Gastrocnemius medialis (tissue), 4 donors: Measurements from ENCODE around the gene EED.

Source experiments
- CTCF ChIP-seq, 5 experiments: fragments of 450-650 bp in 3 of 5; fragments of 200-600 bp in 2 of 5; sonication (generic) in 2 of 5; IDR thresholded peaks in 4 of 5; conservative IDR thresholded peaks in 1 of 5; 1 replicate in 4 of 5; 2 replicates in 1 of 5; pipeline ENCODE4 v1.5.1; 2016 to 2019; ENCODE audit warnings: antibody characterized with exemption in 5 of 5, mild to moderate bottlenecking in 3 of 5, moderate library complexity in 3 of 5
- POLR2A ChIP-seq, 2 donors: fragments of 450-650 bp; IDR thresholded peaks; one replicate each; pipeline ENCODE4 v1.6.1; 2017; ENCODE audit warnings: antibody characterized with exemption in 2 of 2, mild to moderate bottlenecking in 2 of 2, moderate library complexity in 2 of 2

DNA sequence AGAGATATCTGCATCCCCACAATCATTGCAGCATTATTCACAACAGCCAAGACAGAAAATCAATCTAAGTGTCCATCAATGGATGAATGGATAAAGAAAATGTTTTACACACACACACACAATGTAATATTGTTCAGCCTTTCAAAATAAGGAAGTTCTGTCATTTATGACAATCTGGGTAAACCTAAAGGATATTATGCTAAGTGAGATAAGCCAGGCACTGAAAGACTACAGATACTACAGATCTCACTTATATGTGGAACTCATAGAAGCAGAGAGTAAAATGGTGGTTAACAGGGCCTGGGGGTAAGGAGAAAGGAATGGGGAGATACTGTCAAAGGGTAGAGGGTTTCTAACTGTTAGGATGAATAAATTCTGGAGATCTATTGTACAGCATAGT, 36.0 kb upstream of the EED start:
- no peak for TF ChIP-seq POLR2A (IDR thresholded peaks at IDR 0.05)
- no peak for TF ChIP-seq CTCF (IDR thresholded peaks at IDR 0.05 in 4 of 5, conservative IDR thresholded peaks at IDR 0.05 in 1 of 5)
